ENCODE results near the gene CERCAM. TPM values are rescaled to one million over a fixed set of nuclear protein-coding genes. Genes with fewer than 3 reads are reported as not detected.

Gene CERCAM
- total RNA-seq, 1 donor from 2014 or later = 14.0 TPM

GRCh38 chr9:128384801-128385495 lies 35.7 kb upstream of the CERCAM start:
- H3K36me3 ChIP-seq = peaks cover 64% of the 10 kb centered on the region
- no peak for ATAC-seq
- H3K27me3 ChIP-seq = no peaks in the 10 kb centered on the region

DNA sequence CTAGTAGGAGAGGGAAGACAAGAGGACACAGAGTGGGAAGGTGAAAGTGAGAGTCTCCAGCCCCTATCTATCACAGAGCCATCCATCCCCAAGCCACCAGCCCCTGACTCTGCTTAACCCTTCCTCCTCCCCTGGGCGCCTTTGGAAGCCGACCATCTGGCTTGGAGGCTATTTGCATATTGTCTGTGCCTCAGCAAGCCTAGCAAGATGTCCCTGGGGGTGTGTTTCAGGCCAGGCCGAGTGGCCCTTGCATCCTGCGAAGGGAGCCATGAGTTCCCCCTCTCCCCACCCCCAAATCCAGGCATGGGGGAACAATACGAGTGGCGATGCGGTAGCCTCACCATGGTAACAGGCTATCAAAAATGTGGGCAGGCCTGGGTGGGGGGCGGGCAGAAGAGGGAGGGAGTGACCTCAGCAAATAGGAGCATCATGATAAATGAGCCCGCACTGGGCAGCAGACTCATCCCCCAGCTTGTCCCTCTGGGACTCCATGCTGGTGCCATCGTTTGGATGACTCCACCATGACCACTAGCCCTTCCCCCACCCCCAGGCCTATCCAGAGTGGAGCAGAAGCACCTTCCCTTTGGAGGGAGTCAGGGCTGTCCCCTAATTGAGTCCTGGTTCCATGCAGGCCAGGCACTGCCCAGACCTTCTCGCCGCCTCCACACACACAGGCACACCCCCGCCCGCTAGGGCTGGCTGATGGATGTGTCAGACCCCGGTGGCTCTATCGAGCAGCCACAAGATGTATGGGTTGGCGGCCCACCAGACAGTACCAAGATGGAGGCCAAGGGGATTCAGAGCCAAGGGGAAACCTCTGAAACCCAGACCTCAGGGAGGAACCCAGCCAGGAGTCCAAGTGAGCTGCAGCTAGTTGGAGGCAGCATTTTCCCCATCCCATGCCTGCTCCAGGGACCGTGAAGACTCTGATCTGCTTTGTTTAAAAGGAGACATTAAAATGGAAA lies 34.9 kb upstream of the CERCAM start:
- peaks cover 66% of the 10 kb centered on the region for H3K36me3 ChIP-seq
- DNase-seq = no peak
- H3K27ac ChIP-seq = no peak overlapping the region
- TF ChIP-seq, protein P1, sequence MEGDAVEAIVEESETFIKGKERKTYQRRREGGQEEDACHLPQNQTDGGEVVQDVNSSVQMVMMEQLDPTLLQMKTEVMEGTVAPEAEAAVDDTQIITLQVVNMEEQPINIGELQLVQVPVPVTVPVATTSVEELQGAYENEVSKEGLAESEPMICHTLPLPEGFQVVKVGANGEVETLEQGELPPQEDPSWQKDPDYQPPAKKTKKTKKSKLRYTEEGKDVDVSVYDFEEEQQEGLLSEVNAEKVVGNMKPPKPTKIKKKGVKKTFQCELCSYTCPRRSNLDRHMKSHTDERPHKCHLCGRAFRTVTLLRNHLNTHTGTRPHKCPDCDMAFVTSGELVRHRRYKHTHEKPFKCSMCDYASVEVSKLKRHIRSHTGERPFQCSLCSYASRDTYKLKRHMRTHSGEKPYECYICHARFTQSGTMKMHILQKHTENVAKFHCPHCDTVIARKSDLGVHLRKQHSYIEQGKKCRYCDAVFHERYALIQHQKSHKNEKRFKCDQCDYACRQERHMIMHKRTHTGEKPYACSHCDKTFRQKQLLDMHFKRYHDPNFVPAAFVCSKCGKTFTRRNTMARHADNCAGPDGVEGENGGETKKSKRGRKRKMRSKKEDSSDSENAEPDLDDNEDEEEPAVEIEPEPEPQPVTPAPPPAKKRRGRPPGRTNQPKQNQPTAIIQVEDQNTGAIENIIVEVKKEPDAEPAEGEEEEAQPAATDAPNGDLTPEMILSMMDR (IDR thresholded peaks at IDR 0.05) = no peak
- ATAC-seq = no peak
- H3K4me3 ChIP-seq = no peak overlapping the region
- H3K4me1 ChIP-seq = no peaks in the 10 kb centered on the region
- H3K9me3 ChIP-seq = no peaks in the 10 kb centered on the region
- intact Hi-C loops (cut with DNase I) = no loop called here
- no peaks in the 10 kb centered on the region for H3K27me3 ChIP-seq

More at GRCh38 chr9:128384801-128385495, 35.7 kb upstream of the CERCAM start:
- intact Hi-C loops (cut with DNase I) = no loop called here
- TF ChIP-seq, protein P1 (IDR thresholded peaks at IDR 0.05) = no peak
- Histone ChIP-seq H3K4me3 (no peak overlapping the region), H3K4me1 (no peaks in the 10 kb centered on the region), H3K27ac (no peak overlapping the region), H3K9me3 (no peaks in the 10 kb centered on the region)
- DNase-seq = no peak

DNA sequence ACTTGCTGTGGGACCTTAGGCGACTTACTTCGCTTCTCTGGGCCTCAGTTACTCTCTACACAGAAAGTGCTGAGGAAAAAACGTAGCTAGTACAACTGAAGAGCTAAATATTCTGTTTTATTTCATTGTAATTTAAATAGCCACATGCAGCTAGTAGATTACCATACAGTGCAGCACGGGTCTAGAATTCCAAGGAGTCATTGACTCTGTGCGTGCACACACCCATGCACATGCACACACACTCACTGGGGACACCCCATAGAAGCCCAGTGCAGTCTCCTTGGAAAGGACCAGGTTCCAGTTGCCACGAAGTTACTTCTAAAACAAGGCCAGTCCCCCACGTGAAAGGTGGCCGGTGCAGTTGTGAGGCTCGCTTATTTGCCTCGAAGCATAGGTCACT lies 32.5 kb upstream of the CERCAM start:
- H3K4me1 ChIP-seq = no peaks in the 10 kb centered on the region
- no peak overlapping the region for H3K4me3 ChIP-seq
- peaks cover 50% of the 10 kb centered on the region for H3K36me3 ChIP-seq
- no peaks in the 10 kb centered on the region for H3K27me3 ChIP-seq
- no peaks in the 10 kb centered on the region for H3K9me3 ChIP-seq
- TF ChIP-seq, protein P1 (IDR thresholded peaks at IDR 0.05) = no peak
- H3K27ac ChIP-seq = no peak overlapping the region
- DNase-seq = no peak
- ATAC-seq = no peak
- intact Hi-C loops (cut with DNase I) = no loop called here

DNA sequence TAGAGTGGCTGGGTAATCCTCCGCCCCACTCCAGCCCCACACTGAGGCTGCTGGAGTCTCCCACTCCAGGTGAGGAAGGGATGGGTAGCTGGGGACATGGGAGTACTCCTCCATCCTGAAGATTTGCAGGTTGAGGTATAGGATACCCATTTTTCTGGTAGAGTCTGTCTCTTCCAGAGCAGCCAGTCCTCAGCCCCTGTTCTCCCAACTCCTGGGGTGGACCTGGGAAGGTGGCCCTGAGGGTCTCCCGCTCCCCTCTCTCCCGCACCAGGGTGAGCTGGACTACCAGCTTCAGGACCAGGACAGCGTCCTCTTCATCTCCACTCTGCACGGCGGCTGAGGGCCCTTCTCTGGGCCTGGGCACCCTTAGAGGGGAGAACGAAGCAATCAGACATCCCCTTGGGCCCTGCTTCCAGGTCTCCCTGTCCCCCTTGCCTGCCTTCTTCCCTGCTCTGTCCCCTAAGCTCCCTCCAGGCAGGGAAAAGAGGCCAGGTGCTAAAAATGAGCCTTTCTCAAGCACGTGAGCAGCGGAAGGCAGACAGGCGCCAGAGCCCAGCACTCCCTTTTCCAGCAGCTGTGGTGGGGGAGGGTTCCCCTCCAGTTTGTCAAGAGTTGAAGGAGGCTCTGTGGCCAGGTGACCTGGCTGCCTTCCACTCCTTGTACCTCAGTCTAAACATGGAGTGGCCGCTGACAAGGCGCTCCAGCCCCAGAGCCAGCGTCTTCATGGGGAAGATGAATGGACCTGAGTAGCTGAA lies 31.1 kb upstream of the CERCAM start:
- intact Hi-C loops (cut with DNase I) = no loop called here
- Histone ChIP-seq H3K27ac (no peak overlapping the region), H3K36me3 (peaks cover 44% of the 10 kb centered on the region), H3K4me3 (no peak overlapping the region), H3K27me3 (no peaks in the 10 kb centered on the region), H3K9me3 (no peaks in the 10 kb centered on the region), H3K4me1 (no peaks in the 10 kb centered on the region)
- DNase-seq = peak; percentile 82
- TF ChIP-seq, protein P1 (IDR thresholded peaks at IDR 0.05) = no peak
- peak; percentile 81 for ATAC-seq

- H3K9me3 ChIP-seq = no peaks in the 10 kb centered on the region
- TF ChIP-seq, protein P1 (IDR thresholded peaks at IDR 0.05) = no peak
- H3K27me3 ChIP-seq = no peaks in the 10 kb centered on the region
- peaks cover 44% of the 10 kb centered on the region for H3K36me3 ChIP-seq
- DNase-seq (no peak), ATAC-seq (no peak)
- H3K4me1 ChIP-seq = no peaks in the 10 kb centered on the region
- no peak overlapping the region for H3K27ac ChIP-seq
- H3K4me3 ChIP-seq = no peak overlapping the region
- intact Hi-C loops (cut with DNase I) = no loop called here
These were observed 30.4 kb upstream of the CERCAM start for GRCh38 chr9:128390150-128390812.

Data from upper lobe of right lung (tissue), 1 donor.